Esophagus muscularis mucosa (tissue), 4 donors: ENCODE measurements around the gene ZNF532. TPM values are rescaled to one million over a fixed set of nuclear protein-coding genes. Genes with fewer than 3 reads are reported as not detected.

Experiments used
- DNase-seq: peaks from one replicate; pipeline ENCODE4 v3.0.0-alpha.2; 2017; ENCODE audit errors: extremely low spot score
- H3K27ac ChIP-seq, 4 donors: fragments of 200-600 bp; sonication (generic); replicated peaks in 1 of 4; 1 replicate in 3 of 4; 2 replicates in 1 of 4; pipeline ENCODE4 v1.5.1; 2016 to 2019; ENCODE audit warnings: mild to moderate bottlenecking in 1 of 4
- H3K27me3 ChIP-seq, 4 donors: fragments of 200-600 bp; sonication (generic); one replicate each; pipeline versions ENCODE4 v1.5.1 to v1.6.0; 2016 to 2019
- H3K36me3 ChIP-seq, 4 donors: fragments of 200-600 bp; sonication (generic); one replicate each; pipeline ENCODE4 v1.5.1; 2016 to 2019
- H3K4me1 ChIP-seq, 4 donors: fragments of 200-600 bp; sonication (generic); one replicate each; pipeline ENCODE4 v1.5.1; 2016 to 2019
- H3K4me3 ChIP-seq, 4 donors: fragments of 200-600 bp; sonication (generic); 1 replicate in 2 of 4; 2 replicates in 2 of 4; pipeline ENCODE4 v1.5.1; 2016 to 2019; ENCODE audit warnings: mild to moderate bottlenecking in 4 of 4, moderate library complexity in 1 of 4
- H3K9me3 ChIP-seq, 4 donors: fragments of 200-600 bp; sonication (generic); 1 replicate in 3 of 4; 2 replicates in 1 of 4; pipeline ENCODE4 v1.5.1; 2016 to 2019
- EP300 ChIP-seq: sonication (generic); formaldehyde crosslinking; IDR thresholded peaks from one replicate; pipeline ENCODE4 v1.6.1; 2017; ENCODE audit warnings: antibody characterized with exemption
- POLR2A ChIP-seq: fragments of 450-650 bp; IDR thresholded peaks from one replicate; pipeline ENCODE4 v1.6.1; 2017; ENCODE audit warnings: antibody characterized with exemption, moderate library complexity, mild to moderate bottlenecking, low read depth
- POLR2AphosphoS5 ChIP-seq, 2 donors: sonication (generic); formaldehyde crosslinking; IDR thresholded peaks; one replicate each; pipeline ENCODE4 v1.6.1; 2017; ENCODE audit warnings: antibody characterized with exemption in 2 of 2
- WGBS: methylation state at CpG from one replicate; pipeline ENCODE4 v1.1.5; 2018; 5-methylcytosine and 5-hydroxymethylcytosine counted together
- intact Hi-C: fragments of 100-400 bp; cut with DNase I; formaldehyde crosslinking; loops from one replicate; pipeline ENCODE4 v1.15.1; 2023
- total RNA-seq, 4 donors: library from RNA; depleted of rRNA; stranded (reverse); fragments of >200 nt; gene quantifications; one replicate each; pipeline versions ENCODE4 v1.1.0 to v1.2.1, GENCODE V29; 2016
- TF ChIP-seq, protein P1 (sequence below), 3 experiments: fragments of 200-600 bp in 2 of 3; fragments of 450-650 bp in 1 of 3; sonication (generic) in 2 of 3; IDR thresholded peaks; one replicate each; pipeline ENCODE4 v1.5.1; 2017 to 2019; ENCODE audit warnings: antibody characterized with exemption in 3 of 3, mild to moderate bottlenecking in 2 of 3, moderate library complexity in 1 of 3

The ZNF532 gene
- total RNA-seq, 4 donors from 2014 or later = 62.3 to 121 (median 64.7) TPM

GRCh38 chr18:58887613-58887963 is 22.9 kb downstream of the ZNF532 start:
- TF ChIP-seq POLR2AphosphoS5 (IDR thresholded peaks at IDR 0.05) (peak in 1 of 2 donors; percentile 25), EP300 (no peak)
- peak overlapping the region in 2 of 4 donors; percentile 8 to 16 for H3K4me3 ChIP-seq
- peak overlapping the region; percentile 43 to 61 (median 49) for H3K27ac ChIP-seq
- H3K4me1 ChIP-seq = peaks cover 21 to 44% (median 33%) of the 10 kb centered on the region in 4 donors
- intact Hi-C loops = no loop called here
- DNase-seq = no peak
- no peaks in the 10 kb centered on the region for H3K9me3 ChIP-seq
- H3K36me3 ChIP-seq = peaks cover 7 to 38% (median 9%) of the 10 kb centered on the region in 4 donors
- no peaks in the 10 kb centered on the region for H3K27me3 ChIP-seq
- WGBS = 61% methylated on average over 9 of the region's 10 CpGs

GRCh38 chr18:58891776-58892175 is 27.1 kb downstream of the ZNF532 start:
- peak overlapping the region in 2 of 4 donors; percentile 18 to 30 for H3K4me3 ChIP-seq
- H3K27me3 ChIP-seq = no peaks in the 10 kb centered on the region
- WGBS = 85% methylated on average over 2 of the region's 2 CpGs
- intact Hi-C loops = no loop called here
- no peak for DNase-seq
- H3K27ac ChIP-seq = peak overlapping the region in 2 of 4 donors; percentile 2 to 24
- TF ChIP-seq POLR2AphosphoS5 (IDR thresholded peaks at IDR 0.05) (no peak), EP300 (no peak), POLR2A (no peak)
- TF ChIP-seq, protein P1, sequence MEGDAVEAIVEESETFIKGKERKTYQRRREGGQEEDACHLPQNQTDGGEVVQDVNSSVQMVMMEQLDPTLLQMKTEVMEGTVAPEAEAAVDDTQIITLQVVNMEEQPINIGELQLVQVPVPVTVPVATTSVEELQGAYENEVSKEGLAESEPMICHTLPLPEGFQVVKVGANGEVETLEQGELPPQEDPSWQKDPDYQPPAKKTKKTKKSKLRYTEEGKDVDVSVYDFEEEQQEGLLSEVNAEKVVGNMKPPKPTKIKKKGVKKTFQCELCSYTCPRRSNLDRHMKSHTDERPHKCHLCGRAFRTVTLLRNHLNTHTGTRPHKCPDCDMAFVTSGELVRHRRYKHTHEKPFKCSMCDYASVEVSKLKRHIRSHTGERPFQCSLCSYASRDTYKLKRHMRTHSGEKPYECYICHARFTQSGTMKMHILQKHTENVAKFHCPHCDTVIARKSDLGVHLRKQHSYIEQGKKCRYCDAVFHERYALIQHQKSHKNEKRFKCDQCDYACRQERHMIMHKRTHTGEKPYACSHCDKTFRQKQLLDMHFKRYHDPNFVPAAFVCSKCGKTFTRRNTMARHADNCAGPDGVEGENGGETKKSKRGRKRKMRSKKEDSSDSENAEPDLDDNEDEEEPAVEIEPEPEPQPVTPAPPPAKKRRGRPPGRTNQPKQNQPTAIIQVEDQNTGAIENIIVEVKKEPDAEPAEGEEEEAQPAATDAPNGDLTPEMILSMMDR (IDR thresholded peaks at IDR 0.05) = no peak
- no peaks in the 10 kb centered on the region for H3K9me3 ChIP-seq
- peaks cover 0 to 17% (median 4%) of the 10 kb centered on the region in 4 donors for H3K36me3 ChIP-seq
- H3K4me1 ChIP-seq = peaks cover 32 to 55% (median 53%) of the 10 kb centered on the region in 4 donors

DNA sequence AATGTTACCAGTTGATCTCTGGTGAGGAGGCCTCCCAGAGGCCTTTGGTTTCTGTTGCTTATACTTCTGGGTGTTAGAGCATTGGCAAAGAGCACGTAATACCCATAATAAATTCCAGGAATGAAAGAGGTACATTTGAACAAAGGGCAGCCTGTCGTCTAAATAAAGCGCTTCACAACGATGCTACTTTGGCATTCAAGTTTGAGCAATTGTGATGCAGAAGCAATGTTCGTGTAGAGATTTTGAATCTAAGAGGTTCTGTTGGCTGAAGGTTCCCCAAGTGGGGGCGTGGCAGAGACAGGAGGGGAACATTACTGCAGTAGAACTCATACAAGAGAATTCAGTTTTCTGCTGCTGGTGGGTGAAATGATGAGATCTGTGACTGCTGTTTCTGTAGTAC is 27.8 kb downstream of the ZNF532 start:
- Histone ChIP-seq H3K4me1 (peaks cover 27 to 48% (median 47%) of the 10 kb centered on the region in 4 donors), H3K9me3 (no peaks in the 10 kb centered on the region), H3K27ac (no peak overlapping the region), H3K4me3 (no peak overlapping the region), H3K36me3 (peaks cover 0 to 10% (median 4%) of the 10 kb centered on the region in 4 donors), H3K27me3 (no peaks in the 10 kb centered on the region)
- intact Hi-C loops = no loop called here
- WGBS = 74% methylated on average over 6 of the region's 6 CpGs
- TF ChIP-seq, protein P1 (IDR thresholded peaks at IDR 0.05) = no peak
- TF ChIP-seq EP300 (no peak), POLR2AphosphoS5 (IDR thresholded peaks at IDR 0.05) (no peak), POLR2A (no peak)
- DNase-seq = no peak

GRCh38 chr18:58893388-58894099 is 28.9 kb downstream of the ZNF532 start:
- Histone ChIP-seq H3K27ac (no peak overlapping the region), H3K9me3 (no peaks in the 10 kb centered on the region), H3K4me3 (no peak overlapping the region), H3K27me3 (no peaks in the 10 kb centered on the region), H3K36me3 (peaks cover 0 to 11% (median 8%) of the 10 kb centered on the region in 4 donors), H3K4me1 (peaks cover 18 to 52% (median 42%) of the 10 kb centered on the region in 4 donors)
- intact Hi-C loops = no loop called here
- TF ChIP-seq, protein P1 (IDR thresholded peaks at IDR 0.05) = no peak
- no peak for TF ChIP-seq EP300
- no peak for TF ChIP-seq POLR2A
- DNase-seq = no peak
- 93% methylated on average over 12 of the region's 12 CpGs for WGBS

- no peak for TF ChIP-seq POLR2AphosphoS5 (IDR thresholded peaks at IDR 0.05)
- TF ChIP-seq POLR2A = no peak
- TF ChIP-seq, protein P1 (IDR thresholded peaks at IDR 0.05) = no peak
- TF ChIP-seq EP300 = no peak
- H3K27ac ChIP-seq = no peak overlapping the region
- intact Hi-C loops = no loop called here
Observed at GRCh38 chr18:58894930-58895329, 30.3 kb downstream of the ZNF532 start.

More at GRCh38 chr18:58894930-58895329, 30.3 kb downstream of the ZNF532 start:
- peaks cover 21 to 56% (median 47%) of the 10 kb centered on the region in 4 donors for H3K4me1 ChIP-seq
- no peaks in the 10 kb centered on the region for H3K27me3 ChIP-seq
- 86% methylated on average over 6 of the region's 6 CpGs for WGBS
- H3K4me3 ChIP-seq = no peak overlapping the region
- DNase-seq = no peak
- no peaks in the 10 kb centered on the region for H3K9me3 ChIP-seq
- H3K36me3 ChIP-seq = peaks cover 0 to 9% (median 8%) of the 10 kb centered on the region in 4 donors
